Measurements from ENCODE around the gene NDUFA8.
A peak's percentile ranks its signal among the peaks of the same experiment; 100 is the strongest.

Gene NDUFA8

DNA sequence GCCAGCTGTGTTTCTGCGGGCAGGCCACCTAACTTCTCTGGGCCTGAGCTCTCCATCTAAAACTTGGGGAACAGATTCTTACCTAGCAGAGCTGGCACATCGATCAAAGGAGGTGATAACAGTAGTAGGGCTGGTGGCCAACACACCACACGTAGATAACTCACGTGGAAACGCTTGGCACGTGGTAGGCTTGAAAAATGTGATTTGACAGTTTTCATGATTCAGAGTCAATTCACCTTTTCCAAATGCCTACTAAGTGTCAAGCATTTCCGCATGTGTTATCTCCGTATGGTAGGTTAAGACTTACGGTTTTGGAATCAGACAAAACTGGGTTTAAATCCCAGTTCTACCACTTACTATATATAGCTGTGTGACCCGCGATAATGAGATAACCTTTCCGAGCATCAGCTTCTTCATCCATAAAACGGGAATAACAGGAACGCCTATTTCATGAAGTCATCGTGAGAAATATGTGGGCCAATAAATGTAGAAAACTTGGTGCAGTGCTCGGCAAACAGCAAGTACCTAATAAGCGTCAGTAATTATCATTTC is 25.5 kb downstream of the NDUFA8 start:
- no peak for DNase-seq

DNA sequence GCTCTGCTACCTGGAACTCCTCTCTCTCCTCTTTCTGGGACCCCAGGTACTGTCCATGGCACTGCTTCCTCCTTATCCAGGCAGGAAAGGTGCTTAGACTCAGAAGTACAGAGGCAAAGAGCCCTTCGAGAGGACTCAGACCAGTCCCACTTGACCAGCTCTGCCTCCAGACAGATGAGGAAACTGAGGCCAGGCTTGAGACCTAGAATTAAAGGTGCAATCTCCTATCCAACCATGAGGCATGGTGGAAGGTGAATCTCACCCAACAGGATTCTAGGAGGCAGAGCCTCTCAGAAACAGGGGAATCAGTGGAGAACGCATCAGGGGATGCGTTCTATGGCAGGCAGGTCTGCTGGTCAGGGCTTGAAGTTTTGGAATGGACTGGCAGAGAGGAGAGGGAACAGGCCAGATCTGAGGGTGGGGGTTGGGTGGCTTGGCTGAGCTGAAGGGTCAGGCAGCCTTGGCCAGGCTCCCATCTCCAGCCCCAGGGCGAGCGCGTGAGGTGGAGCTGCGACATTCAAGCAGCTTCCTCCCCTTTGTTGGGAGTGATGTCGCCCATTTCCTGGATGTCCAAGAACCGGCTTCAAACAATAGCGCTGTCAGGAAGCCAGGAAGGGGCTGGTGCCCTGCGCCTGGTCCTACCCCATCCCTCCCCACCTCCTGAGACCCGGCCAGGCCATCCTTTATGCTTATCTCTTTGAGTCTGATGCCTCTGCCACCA is 26.2 kb downstream of the NDUFA8 start:
- no peak for DNase-seq

DNA sequence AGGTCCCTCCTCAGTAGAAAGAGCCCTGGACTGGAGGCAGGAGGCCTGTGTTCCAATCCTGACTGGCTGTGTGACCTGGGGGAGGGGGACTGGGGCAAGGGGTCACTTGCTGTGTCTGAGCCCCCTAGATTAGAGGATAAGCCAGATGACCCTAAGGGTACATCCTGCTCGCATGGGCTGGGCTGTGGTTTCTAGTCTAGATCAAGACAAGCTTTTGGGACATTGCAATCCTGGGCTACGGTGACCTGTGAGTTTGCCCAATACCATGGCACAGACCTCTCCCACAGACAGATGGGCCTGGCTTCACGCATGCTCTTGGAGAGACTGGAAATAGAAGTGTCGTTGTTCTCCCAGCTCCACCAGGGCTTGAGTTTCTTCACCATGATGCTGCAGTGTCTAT is 27.0 kb downstream of the NDUFA8 start:
- DNase-seq, result no peak

DNA sequence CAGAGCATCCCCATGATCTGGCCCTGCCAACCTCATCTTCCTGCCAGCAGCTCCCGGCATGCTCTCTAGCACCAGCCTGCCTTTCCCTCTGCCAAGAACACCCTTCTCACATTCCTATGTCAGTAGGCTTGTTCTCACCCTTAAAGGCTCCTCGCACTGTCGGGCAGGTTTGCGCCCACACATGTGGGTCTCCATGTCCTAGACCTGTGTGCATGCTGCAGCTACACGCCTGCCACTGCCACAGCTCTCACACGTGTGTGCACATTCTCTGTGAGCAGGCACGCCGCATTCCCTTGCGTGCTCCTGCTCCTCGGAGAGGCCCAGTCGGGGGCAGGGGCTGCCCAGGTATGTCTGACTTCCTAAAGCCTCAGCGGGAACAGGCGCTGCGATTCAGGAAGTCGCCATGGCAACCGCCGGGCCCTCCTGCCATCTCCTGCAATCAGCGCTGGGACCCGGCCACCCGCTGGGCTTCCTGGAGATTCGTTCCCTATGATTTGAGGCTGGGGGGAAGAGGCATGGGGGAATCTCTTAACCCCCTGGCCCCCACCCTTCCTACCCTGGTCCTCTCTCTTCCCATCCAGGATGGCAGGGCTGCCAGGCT is 28.1 kb downstream of the NDUFA8 start:
- DNase-seq, result no peak

DNA sequence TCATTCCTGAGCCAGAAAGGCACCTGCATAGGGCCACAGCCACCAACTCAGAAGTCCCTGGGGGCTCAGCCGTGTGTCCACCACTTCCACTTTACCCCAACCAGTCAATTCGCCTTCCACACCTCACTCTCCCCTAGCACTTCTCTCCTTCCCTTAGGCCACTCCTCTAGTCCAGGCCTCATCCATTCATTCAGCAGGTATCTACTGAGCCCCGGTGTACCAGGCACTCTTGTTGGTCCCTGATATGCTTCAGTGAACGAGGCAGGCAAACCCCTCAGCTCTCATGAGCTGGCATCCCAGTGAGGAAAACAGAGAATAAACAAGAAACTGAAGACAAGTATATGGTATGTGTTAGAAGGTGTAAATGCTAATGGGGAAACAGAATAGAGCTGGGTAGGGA is 28.7 kb downstream of the NDUFA8 start:
- no peak for DNase-seq

DNA sequence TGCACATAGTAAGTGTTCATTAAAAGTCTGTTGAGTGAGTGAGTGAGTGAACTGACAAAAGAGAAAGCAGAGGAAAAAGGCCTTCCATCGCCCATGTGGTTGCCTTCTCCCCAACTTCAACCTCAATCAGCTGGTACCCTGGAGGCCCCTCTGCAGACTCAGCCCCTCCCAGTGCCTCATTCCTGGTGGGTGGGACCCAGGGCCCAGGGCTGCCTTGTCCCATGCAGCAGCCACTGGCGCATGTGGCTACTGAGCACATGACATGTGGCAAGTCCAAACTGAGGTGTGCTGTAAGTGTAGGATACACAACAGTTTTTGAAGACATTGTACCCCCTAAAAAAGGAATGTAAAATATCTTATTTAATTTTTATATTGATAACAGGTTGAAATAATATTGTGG is 29.6 kb downstream of the NDUFA8 start:
- no peak for DNase-seq

DNA sequence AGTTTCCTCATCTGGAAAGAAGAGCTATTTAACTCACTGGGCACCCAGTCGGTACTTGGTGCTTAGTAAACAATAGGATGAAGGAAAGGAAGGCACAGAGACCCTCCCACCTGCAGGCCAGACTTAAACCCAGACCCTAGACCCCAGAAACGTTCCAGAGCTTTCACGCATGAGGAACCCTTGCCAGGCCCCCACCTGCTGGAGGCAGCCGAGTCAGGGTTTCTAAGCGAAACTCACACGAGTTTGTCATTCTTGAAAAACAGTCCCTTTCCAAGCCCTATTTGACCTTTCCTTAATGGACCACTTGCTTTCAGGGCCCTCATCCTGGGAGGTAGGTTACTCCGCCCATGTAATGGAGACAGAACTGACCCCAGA is 30.6 kb downstream of the NDUFA8 start:
- DNase-seq, result no peak

DNA sequence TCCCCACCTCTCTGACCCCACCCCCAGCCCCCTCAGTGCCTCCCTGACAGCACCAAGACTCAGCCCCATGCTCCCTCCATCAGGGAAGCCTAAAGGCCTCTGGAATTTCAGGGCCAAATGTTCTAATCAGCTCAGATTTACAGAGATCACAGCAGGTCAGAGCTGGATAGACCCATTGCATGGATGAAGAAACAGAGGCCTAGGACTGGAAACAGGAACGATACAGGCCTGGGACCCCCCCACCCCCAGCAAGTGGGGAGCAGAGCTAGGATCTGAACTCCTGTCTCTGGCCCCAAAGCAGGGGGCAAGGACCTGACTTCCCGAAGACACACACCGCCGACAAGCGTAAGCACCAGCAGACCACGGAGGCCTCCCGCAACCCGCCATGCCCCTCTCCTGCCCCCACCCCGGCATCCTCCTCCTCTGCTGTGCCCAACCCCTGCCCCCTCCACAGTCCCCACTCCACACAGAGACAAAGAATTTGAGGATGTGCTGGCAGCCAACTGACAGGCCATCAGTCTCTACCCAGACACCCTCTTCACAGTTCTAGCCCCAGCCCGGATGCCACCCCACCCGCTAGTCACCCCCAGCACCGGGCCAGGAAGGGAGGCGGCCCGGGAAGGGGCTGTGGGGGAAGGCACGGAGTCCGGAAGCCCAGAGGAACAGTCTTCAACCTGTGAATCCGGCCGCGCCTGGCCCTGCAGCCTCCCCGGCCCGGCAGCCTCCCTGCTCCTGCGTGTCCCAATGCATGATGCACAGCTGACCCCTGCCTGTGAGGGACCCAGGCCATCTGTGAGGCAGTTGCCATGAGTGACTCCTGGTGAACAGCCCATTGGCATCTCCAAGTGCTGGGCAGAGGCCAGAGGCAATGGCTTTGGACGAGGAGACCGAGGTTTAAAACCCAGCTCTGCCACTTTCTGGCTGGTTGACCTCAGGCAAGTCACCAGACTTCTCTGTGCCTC is 31.3 kb downstream of the NDUFA8 start:
- no peak for DNase-seq

DNA sequence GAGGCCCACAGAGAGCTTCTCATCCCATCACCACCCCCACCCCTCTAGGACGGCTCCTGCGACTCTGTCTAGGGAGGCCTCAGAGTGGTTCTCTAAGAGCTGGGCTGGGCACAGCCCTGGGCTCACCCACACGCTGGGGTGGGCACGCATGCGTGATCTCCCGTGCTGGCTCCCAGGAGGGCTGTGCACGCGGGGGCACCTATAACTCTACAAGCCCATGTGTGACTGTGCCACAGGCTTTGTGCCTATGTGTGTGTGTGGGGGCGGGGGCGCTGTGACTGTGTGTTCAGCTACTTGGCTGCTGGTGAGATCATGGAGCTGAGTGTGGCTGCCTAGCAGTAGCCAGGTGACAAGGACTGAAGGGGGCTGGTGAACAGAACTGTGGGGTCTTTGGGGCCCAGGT is 32.2 kb downstream of the NDUFA8 start:
- no peak for DNase-seq

DNA sequence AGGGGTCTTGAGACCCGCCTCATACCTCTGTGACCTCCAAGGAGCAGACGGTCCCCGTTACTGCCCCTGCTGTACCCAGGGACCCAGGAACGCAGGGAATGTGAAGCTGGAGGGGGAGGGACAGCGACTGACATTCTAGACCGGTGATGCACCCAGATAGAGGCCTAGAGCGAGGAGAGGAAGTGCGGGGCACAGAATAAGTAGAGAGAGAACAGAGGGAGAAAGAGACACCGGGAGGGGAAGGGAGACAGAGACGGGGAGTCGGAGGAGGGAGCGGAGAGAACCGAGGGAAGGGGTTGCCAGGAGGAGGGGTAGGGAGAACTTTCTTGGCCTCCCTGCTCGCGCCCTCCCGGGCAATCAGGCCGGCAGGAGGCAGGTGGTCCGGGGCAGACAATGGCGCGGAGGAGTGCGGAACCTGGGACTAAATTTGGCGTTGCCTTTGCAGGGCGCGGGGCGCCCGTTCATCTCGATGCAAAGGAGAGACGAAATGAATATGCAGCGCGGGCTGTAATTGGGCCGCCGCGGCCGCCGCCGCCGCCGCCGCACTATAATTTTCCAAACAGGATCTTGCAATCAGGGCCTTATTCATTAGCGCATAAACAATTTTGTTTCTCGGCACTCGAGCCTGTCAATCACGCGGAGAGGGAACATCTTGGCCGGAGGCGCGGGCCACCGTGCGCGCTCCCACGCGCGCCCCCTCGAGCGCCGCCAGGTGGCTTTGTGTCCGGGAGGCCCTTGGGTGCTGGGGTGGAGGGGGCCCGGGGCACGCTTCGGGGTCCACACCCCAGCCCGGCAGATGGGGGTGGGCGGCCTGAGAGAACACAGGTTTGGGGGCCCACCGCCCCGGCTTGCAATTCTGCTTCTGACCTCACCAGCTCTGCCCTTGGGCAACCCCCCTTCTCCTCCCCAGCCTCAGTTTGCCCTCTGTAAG is 33.0 kb downstream of the NDUFA8 start:
- no peak for DNase-seq

DNA sequence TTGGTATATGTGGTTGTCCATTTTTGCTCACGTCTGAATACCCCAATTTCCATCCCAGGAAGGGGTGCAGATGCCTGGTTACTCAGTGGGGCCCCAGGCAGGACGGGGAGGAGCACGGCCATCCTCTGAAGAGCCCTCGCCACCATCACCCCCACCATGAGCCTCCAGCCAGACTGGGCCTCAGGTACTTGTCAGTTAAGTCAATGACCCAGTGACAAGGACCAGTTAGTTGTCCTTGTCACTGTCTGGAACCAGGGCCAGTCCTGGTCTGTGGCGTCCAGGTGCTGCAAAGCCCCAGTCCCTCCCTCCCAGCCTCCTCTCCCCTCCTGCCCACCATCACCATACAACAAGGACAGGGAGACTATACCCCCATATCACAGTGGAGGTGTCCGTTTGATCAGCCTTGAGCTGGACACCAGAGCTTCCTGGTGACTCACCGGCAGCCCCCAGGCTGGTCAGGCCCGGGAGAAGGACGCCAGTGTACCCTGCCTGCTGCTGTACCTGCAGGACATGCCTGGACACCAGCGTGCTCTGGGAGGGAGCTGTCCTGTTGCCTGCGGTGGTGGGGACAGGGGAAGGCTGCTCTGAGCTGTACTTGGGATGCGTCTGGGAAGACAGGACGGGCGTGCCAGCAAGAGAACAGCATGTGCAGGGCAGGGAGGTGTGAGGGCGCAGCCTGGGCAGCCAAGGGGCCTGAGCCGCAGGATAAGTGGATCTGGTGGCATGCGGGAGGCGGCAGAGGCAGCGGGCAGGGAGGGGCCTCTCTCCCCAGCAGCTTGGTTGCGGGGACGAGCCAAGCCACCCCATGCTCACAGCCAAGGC is 33.9 kb downstream of the NDUFA8 start:
- no peak for DNase-seq

DNA sequence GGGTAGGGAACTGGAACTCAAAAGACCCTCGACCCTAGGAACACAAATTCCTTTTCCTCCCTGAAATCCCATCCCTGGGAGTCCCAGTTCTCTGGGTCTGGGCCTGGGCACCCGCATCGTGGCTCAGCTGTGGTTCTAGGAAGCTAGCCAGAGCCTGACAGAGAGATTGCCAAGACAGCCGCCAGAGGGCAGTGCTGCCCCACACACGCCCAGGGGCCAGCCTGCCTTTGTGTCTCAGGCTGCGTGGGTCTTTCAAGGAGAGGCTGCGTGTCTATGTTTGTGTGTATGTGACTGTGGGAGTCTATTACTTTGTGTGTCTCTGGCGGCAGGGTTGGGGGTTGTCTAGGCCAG is 34.4 kb downstream of the NDUFA8 start:
- DNase-seq, result peak; percentile 61

DNA sequence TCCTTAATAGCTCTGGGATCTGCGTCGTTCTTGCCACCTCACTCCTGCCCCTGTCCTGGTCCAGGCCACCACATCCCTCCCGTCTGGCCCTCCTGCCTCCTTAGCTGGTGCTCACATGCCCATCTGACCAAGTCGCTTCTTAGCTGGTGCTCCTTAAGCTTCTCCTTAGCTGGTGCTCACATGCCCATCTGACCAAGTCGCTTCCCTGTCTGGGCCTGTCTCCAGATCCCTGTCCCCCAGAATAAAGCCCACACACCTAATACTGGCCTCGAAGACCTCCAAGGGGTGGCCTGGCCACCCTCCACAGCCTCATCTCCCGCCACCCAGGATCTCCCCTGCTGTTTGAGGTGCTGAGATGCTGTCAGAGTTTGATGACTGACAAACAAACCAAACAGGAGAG is 35.1 kb downstream of the NDUFA8 start:
- DNase-seq, result no peak

DNA sequence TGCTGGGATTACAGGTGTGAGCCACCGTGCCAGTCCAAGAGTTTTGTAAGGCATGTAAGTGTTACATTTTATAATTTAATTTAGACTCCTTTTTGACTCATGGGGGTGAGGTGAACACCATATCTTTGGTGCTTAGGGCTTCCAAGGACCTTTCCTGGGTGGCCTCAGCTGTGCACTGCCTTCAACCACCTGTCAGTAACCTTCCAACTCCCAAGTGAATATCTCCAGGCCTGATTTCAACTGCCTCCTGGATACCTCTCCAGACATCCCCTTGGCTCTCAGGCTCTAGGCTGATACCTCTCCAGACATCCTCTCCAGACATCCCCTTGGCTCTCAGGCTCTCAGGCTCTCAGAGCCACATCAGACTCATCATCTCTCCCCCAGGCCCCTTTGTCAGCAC is 35.5 kb downstream of the NDUFA8 start:
- no peak for DNase-seq

DNA sequence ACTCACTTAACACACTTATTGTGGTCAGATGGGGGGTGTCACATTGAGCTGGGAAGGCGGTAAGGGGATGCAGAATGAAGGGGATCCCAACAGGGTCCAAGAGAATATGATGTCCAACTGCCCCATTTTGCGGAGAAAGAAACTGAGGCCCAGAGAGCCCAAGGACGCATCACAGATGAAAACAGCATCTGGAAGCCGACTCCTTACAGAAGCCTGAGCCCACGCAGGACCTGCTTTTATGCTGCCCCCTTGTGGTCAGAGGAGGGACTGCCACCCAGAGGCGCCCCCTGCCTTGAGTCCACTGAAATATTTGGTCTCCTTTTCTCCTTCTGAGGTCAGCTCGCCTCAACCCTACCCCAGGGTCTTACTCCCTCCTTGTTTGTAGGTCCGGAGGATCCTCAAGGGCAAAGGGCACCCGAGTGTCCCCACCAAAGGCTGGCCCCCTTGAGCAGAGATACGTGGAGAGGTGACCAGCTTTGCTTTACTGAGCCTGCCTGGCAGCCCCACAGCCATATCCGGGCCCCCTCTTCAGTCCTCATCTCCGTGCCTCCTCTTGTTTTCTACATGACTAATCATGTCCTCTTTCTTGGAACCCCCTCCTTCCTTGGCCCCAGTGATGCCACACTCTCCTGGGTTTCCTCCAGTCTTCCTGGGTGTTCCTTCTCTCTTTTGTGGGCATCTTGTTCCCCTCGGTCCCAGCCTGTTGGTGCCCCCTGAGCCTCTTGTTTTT is 36.5 kb downstream of the NDUFA8 start:
- DNase-seq, result peak; percentile 64

DNA sequence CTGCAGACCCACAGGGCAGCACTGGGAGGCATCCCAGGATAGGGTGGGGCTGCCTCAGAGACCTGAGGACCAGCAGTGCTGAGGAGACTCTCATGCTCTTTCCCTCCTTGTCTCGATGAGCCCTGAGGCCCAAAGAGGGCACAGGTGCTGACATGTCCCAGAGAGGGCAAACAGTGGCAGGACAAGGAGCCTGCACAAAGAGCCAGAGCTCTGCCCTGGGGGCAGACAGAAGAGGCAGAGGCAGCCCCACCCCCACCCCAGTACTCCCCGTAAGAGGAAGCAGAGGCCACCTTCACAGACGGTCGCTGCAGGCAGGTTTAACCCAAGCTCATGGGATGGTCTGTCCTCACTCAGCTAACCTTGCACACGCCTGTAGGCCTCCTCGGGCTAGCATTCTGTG is 37.1 kb downstream of the NDUFA8 start:
- no peak for DNase-seq

DNA sequence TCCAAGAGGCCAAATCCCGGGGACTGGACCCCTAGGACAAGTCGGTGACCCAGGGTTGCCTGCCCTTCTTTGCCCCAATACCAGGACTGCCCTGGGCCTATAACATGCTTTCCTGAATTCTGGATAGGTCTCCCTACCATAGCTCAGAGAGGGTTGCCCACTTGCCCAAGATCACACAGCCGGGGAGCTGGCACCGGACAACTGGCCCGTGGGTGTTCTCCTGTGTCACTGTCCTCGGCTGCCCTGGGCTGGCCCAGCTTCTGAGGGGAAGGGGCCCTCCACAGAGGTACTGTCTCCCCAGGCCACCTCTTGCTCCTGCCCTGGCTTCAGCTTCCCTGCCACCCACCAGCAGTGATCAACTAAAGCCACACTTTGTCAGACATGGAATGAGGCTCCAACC is 37.6 kb downstream of the NDUFA8 start:
- no peak for DNase-seq

DNA sequence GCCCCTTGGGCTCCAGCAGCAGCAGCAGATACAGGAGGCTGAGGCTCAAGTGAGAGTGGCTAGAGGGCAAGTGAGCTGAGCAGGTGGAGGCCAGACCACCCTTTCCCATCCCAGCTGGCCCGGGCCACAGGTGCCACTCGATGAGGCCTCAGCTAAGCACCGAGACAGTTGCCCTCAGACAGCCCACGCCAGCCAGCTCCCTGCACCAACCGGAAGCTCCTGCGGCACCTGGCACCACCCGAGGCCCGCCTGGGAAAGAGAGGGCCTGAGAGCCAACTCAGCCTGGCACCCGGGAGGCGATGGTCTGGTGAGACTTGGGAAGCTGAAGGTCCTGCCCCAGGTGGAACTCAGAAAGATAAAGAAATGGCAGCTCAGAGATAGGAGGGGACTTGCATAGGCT is 38.2 kb downstream of the NDUFA8 start:
- DNase-seq, result no peak

DNA sequence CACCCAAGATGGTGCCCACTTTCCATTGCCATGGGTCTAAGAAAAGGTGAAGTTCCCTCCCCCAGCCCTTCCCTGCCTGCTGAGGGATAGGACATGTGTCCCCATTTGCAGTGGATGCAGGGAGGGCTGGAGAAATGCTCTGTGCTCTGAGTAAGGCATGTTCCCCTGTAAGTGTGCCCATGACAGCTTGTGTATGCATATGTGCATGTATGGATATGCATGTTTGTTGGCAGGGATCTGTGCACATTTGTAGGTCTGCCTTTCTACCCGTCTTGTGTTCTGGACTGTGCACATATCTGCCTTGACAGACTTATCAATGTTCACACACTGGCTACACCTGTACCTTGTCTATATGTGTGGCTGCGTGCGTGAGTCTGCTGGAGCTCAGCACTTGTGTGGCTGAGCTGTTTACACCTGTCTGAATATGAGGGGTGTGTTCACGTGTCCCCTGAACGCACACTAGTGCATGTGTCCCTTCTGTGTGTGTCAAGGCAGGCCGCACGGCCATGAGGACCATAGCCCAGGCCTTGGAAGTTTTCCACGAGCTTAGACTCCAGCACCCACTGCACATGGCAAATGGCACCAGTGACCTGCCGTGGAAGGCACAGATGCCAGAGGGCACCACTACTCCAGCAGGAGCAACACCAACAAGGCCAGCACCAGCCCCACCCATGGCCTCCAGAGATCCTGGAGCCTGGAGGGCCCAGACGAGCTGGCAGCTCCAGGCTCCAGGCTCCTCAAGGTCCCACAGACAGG is 39.1 kb downstream of the NDUFA8 start:
- DNase-seq, result no peak

DNA sequence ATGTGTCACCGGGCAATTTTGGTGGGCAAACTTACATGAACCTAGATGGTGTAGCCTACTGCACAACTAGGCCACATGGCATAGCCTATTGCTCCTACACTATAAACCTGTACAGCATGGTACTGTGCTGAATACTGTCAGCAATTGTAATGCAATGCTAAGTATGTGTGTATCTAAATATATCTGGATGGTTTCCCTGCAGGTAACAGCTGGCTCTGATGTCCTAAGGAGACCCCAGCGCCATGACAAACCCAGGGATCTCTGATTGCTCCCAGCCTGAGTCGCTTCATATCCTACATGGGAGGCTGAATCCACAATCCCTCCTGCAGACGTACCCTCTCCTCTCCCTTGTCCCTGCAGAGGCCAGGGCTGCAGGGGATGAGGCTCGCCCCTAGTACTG is 39.9 kb downstream of the NDUFA8 start:
- no peak for DNase-seq
